Liver (tissue), 9 donors: ENCODE results near the gene BEND3. TPM values are rescaled to one million over a fixed set of nuclear protein-coding genes. Genes with fewer than 3 reads are reported as not detected.
"Not testable (repeated sequence)": the region's sequence is repeated elsewhere in the genome, so short reads cannot be mapped to it uniquely, and the experiment has no call there.

ENCODE experiments used
- DNase-seq: peaks from one replicate; pipeline ENCODE4 v3.0.0-alpha.2; 2017; ENCODE audit warnings: low spot score
- H3K27ac ChIP-seq, 2 donors: one replicate each; pipeline ENCODE4 v1.7.0; 2013; ENCODE audit warnings: inconsistent platforms in 2 of 2, low read length in 2 of 2, control low read depth in 1 of 2, low read depth in 1 of 2, mild to moderate bottlenecking in 1 of 2
- H3K27me3 ChIP-seq, 4 donors: one replicate each; pipeline versions ENCODE4 v1.6.1 to v1.7.0; 2013; ENCODE audit warnings: low read length in 3 of 4, inconsistent platforms in 1 of 4, mild to moderate bottlenecking in 1 of 4, moderate library complexity in 1 of 4; ENCODE audit not compliant: control insufficient read depth in 4 of 4, insufficient read depth in 4 of 4
- H3K36me3 ChIP-seq, 4 donors: one replicate each; pipeline versions ENCODE4 v1.6.1 to v1.7.0; 2013; ENCODE audit warnings: low read length in 3 of 4, mild to moderate bottlenecking in 3 of 4, low read depth in 1 of 4, moderate library complexity in 1 of 4; ENCODE audit not compliant: control insufficient read depth in 4 of 4, insufficient read depth in 3 of 4
- H3K4me1 ChIP-seq, 4 donors: one replicate each; pipeline versions ENCODE4 v1.6.1 to v1.7.0; 2013; ENCODE audit warnings: low read length in 3 of 4, mild to moderate bottlenecking in 3 of 4, moderate library complexity in 1 of 4; ENCODE audit not compliant: control insufficient read depth in 4 of 4, insufficient read depth in 4 of 4
- H3K4me3 ChIP-seq, 3 donors: one replicate each; pipeline versions ENCODE4 v1.6.1 to v1.7.0; 2013; ENCODE audit warnings: low read length in 3 of 3, control low read depth in 1 of 3, low read depth in 1 of 3, mild to moderate bottlenecking in 1 of 3
- H3K9ac ChIP-seq, 2 donors: one replicate each; pipeline ENCODE4 v1.7.0; 2013; ENCODE audit warnings: low read length in 2 of 2, mild to moderate bottlenecking in 2 of 2, moderate library complexity in 2 of 2, control low read depth in 1 of 2, low read depth in 1 of 2
- H3K9me3 ChIP-seq, 4 donors: one replicate each; pipeline versions ENCODE4 v1.6.1 to v1.7.0; 2013; ENCODE audit warnings: low read length in 3 of 4; ENCODE audit not compliant: control insufficient read depth in 4 of 4
- FOXA1 ChIP-seq: IDR thresholded peaks from 2 replicates; pipeline ENCODE4 v1.6.1; 2016; ENCODE audit warnings: antibody characterized with exemption
- FOXA2 ChIP-seq: IDR thresholded peaks from 2 replicates; pipeline ENCODE4 v1.6.1; 2016; ENCODE audit warnings: antibody characterized with exemption
- HNF4A ChIP-seq, 2 donors: conservative IDR thresholded peaks; 2 replicates each; pipeline ENCODE4 v1.6.1; 2016; ENCODE audit warnings: antibody characterized with exemption in 2 of 2, mild to moderate bottlenecking in 2 of 2
- JUND ChIP-seq, 2 donors: IDR thresholded peaks; 2 replicates each; pipeline ENCODE4 v1.6.1; 2016; ENCODE audit warnings: antibody characterized with exemption in 2 of 2
- NR2F2 ChIP-seq: IDR thresholded peaks from 2 replicates; pipeline ENCODE4 v1.6.1; 2016; ENCODE audit warnings: antibody characterized with exemption
- RXRA ChIP-seq, 2 donors: IDR thresholded peaks; 2 replicates each; pipeline ENCODE4 v1.6.1; 2017 to 2018; ENCODE audit warnings: antibody characterized with exemption in 2 of 2, mild to moderate bottlenecking in 1 of 2
- SP1 ChIP-seq: IDR thresholded peaks from 2 replicates; pipeline ENCODE4 v1.6.1; 2018; ENCODE audit warnings: antibody characterized with exemption, mild to moderate bottlenecking
- TAF1 ChIP-seq: conservative IDR thresholded peaks from 2 replicates; pipeline ENCODE4 v1.6.1; 2016; ENCODE audit warnings: antibody characterized with exemption, mild to moderate bottlenecking
- YY1 ChIP-seq: IDR thresholded peaks from 2 replicates; pipeline ENCODE4 v1.6.1; 2016; ENCODE audit warnings: antibody characterized with exemption, mild to moderate bottlenecking
- WGBS: extraction: QIAGEN DNeasy Blood & Tissue Kit; methylation state at CpG from one replicate; pipeline ENCODE4 v1.1.7; 2013; 5-methylcytosine and 5-hydroxymethylcytosine counted together
- polyA plus RNA-seq, 2 donors: library from polyadenylated mRNA; stranded (reverse) in 1 of 2; unstranded in 1 of 2; fragments of 200-250 nt in 1 of 2; fragments of >200 nt in 1 of 2; fragmentation: Nextera tagmentation in 1 of 2; extraction: Ambion mirVana in 1 of 2; gene quantifications; one replicate each; pipeline versions ENCODE4 v1.2.1 to v1.2.3, GENCODE V29; 2013 to 2015
- total RNA-seq, 2 donors: library from RNA; depleted of rRNA; stranded (reverse); fragments of >200 nt; gene quantifications; one replicate each; pipeline ENCODE4 v1.2.3, GENCODE V29; 2014
- TF ChIP-seq, protein P1 (sequence below): IDR thresholded peaks from 2 replicates; pipeline ENCODE4 v1.6.1; 2016; ENCODE audit warnings: antibody characterized with exemption
- TF ChIP-seq, protein P2 (sequence below): IDR thresholded peaks from 2 replicates; pipeline ENCODE4 v1.6.1; 2016; ENCODE audit warnings: antibody characterized with exemption
- TF ChIP-seq, protein P3 (sequence below): fragments of 150-350 bp; IDR thresholded peaks from 2 replicates; pipeline ENCODE4 v1.5.1; 2017; ENCODE audit warnings: improper control_type of control experiment, low read depth, low read length; ENCODE audit not compliant: missing input control
- TF ChIP-seq, protein P4 (sequence below): IDR thresholded peaks from 2 replicates; pipeline ENCODE4 v1.6.1; 2016; ENCODE audit warnings: antibody characterized with exemption
- donor health status: healthy.
- donor health status: healthy.
- donor health status: healthy.
- donor health status: healthy.
- donor health status: healthy.

The BEND3 gene
- total and polyA plus RNA-seq, 4 donors = 0.47 to 1.7 (median 1.2) TPM

DNA sequence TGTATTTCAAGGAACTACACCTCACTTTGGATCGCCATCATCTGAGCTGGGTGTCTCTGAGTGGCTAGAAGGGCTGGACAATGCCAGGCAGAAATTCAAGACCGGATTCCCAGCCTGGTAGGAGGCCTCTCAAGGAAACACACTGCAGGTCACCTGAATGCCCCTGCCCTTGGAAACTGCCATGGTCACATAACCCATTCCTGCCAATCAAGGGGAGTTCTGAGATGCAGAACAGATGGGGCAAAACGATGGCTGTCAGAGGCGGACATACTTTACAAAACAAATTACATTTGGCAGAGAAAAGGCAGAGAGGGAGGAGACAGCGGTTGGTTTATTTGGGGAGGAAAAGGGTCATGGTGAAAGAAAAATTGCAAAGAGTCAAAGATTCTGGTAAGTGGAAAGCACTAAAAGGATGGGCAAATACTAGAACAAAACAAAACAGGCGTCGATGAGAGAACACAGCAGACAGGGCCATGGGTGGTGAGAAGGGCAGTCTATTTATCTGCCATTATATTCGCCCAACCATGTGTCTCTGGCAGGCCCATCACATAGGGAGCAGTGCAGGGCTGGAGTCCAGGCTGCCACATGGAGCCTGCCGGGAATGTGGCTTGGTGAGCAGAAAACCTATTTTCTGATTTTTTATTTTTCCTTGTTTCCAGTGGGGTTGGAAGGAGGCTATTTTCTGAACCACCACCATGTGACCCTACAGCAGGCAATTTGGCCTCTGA lies 13.5 kb downstream of the BEND3 start:
- H3K27me3 ChIP-seq = no peaks in the 10 kb centered on the region
- no peak overlapping the region for H3K27ac ChIP-seq
- TF ChIP-seq FOXA1 (no peak), TAF1 (no peak), HNF4A (conservative IDR thresholded peaks at IDR 0.05) (no peak)
- TF ChIP-seq, protein P1, sequence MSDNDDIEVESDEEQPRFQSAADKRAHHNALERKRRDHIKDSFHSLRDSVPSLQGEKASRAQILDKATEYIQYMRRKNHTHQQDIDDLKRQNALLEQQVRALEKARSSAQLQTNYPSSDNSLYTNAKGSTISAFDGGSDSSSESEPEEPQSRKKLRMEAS = no peak
- TF ChIP-seq, protein P2, sequence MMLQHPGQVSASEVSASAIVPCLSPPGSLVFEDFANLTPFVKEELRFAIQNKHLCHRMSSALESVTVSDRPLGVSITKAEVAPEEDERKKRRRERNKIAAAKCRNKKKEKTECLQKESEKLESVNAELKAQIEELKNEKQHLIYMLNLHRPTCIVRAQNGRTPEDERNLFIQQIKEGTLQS = no peak
- no peaks in the 10 kb centered on the region for H3K36me3 ChIP-seq
- H3K9ac ChIP-seq = no peak overlapping the region
- no peaks in the 10 kb centered on the region for H3K4me1 ChIP-seq
- no peaks in the 10 kb centered on the region for H3K9me3 ChIP-seq
- no peak overlapping the region for H3K4me3 ChIP-seq
- WGBS = 92% methylated on average over 9 of the region's 9 CpGs
- DNase-seq = no peak

DNA sequence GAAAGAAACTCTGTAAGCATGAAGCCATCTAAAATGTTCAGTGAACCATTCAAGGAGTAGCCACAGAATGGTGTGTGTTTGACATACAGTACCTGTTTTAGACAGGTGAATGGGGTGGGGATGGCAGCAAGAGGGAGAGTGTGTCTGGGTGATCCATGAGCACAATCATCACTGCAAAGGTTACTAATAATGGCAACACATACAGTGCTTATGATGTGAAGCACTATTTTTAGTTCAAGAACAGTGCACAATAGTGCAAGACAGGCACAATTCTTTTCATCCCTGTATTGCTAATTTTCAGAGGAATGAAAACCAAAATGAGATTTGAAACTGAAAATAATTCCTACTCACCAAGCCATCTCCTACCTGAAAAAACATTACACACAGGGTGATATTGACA lies 14.1 kb downstream of the BEND3 start:
- H3K27me3 ChIP-seq = no peaks in the 10 kb centered on the region

DNA sequence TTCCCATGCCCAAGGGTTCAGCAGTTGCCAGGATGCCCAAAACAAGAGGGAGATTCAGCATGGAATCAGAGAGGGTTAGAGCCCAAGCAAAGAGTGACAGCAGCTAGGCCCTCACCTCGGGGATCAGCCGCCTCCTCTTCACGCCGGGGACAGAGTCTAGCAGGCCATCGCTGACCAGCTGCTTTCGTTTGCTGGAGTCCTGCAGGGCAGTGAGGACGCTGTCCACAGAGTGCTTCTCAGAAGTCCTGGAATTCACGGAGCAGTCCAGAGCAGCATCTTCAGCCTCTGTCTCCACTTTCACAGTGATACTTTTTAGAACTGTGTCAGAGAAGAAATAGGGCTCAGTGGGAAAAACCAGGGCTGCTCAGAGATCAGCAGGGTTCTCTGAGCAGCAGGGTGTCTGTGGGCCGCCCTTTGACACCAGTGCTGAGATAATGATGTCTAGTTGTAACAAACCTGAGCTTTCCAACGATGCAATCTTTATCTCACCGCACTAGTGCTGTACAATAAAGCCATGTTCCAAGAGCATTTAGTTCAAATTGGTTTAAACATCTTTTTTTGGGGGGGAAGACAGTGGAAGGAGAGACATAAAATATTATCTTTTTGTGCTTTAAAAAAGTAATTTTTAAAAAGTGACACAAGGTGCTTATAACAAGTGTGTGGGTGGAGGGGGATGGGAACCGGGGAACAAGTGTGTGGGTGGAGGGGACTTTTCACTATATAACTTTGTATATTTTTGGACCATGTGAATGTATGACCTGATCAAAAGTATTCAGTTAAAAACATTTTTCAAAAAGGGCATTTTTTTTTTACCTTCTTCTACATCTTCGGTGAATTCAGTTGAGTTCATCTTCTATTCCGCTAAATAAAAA lies 16.6 kb downstream of the BEND3 start:
- Histone ChIP-seq H3K4me1 (no peaks in the 10 kb centered on the region), H3K9me3 (no peaks in the 10 kb centered on the region), H3K9ac (no peak overlapping the region), H3K27me3 (no peaks in the 10 kb centered on the region), H3K4me3 (no peak overlapping the region), H3K27ac (no peak overlapping the region), H3K36me3 (no peaks in the 10 kb centered on the region)
- 89% methylated on average over 14 of the region's 14 CpGs for WGBS
- TF ChIP-seq JUND (IDR thresholded peaks at IDR 0.05) (no peak), FOXA1 (no peak), YY1 (no peak)
- TF ChIP-seq, protein P3, sequence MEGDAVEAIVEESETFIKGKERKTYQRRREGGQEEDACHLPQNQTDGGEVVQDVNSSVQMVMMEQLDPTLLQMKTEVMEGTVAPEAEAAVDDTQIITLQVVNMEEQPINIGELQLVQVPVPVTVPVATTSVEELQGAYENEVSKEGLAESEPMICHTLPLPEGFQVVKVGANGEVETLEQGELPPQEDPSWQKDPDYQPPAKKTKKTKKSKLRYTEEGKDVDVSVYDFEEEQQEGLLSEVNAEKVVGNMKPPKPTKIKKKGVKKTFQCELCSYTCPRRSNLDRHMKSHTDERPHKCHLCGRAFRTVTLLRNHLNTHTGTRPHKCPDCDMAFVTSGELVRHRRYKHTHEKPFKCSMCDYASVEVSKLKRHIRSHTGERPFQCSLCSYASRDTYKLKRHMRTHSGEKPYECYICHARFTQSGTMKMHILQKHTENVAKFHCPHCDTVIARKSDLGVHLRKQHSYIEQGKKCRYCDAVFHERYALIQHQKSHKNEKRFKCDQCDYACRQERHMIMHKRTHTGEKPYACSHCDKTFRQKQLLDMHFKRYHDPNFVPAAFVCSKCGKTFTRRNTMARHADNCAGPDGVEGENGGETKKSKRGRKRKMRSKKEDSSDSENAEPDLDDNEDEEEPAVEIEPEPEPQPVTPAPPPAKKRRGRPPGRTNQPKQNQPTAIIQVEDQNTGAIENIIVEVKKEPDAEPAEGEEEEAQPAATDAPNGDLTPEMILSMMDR = no peak
- TF ChIP-seq, protein P2 = no peak
- TF ChIP-seq, protein P4, sequence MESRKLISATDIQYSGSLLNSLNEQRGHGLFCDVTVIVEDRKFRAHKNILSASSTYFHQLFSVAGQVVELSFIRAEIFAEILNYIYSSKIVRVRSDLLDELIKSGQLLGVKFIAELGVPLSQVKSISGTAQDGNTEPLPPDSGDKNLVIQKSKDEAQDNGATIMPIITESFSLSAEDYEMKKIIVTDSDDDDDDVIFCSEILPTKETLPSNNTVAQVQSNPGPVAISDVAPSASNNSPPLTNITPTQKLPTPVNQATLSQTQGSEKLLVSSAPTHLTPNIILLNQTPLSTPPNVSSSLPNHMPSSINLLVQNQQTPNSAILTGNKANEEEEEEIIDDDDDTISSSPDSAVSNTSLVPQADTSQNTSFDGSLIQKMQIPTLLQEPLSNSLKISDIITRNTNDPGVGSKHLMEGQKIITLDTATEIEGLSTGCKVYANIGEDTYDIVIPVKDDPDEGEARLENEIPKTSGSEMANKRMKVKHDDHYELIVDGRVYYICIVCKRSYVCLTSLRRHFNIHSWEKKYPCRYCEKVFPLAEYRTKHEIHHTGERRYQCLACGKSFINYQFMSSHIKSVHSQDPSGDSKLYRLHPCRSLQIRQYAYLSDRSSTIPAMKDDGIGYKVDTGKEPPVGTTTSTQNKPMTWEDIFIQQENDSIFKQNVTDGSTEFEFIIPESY = no peak
- TF ChIP-seq, protein P1 = no peak
- DNase-seq = no peak

More for the DNA sequence above, 14.1 kb downstream of the BEND3 start:
- Histone ChIP-seq H3K27ac (no peak overlapping the region), H3K36me3 (no peaks in the 10 kb centered on the region), H3K4me1 (no peaks in the 10 kb centered on the region), H3K9ac (no peak overlapping the region), H3K9me3 (no peaks in the 10 kb centered on the region), H3K4me3 (no peak overlapping the region)
- no peak for DNase-seq
- TF ChIP-seq, protein P4 = no peak
- no peak for TF ChIP-seq YY1
- no peak for TF ChIP-seq JUND (IDR thresholded peaks at IDR 0.05)
- no peak for TF ChIP-seq SP1
- TF ChIP-seq, protein P1 = no peak
- TF ChIP-seq FOXA2 = no peak
- TF ChIP-seq, protein P2 = no peak
- TF ChIP-seq NR2F2 = no peak
- no peak for TF ChIP-seq TAF1
- TF ChIP-seq FOXA1 = no peak
- no peak for TF ChIP-seq RXRA (IDR thresholded peaks at IDR 0.05)

DNA sequence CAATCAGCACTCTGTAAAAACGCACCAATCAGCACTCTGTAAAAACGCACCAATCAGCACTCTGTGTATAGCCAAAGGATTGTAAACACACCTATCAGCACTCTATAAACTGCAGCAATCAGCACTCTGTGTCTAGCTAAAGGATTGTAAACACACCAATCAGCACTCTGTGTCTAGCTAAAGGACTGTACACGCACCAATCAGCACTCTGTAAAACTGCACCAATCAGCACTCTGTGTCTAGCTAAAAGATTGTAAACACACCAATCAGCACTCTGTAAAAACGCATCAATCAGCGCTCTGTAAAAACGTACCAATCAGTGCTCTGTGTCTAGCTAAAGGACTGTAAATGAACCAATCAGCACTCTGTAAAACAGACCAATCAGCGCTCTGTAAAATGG lies 30.9 kb downstream of the BEND3 start:
- H3K27me3 ChIP-seq, H3K36me3 ChIP-seq, H3K9me3 ChIP-seq, DNase-seq, H3K9ac ChIP-seq, H3K27ac ChIP-seq, H3K4me1 ChIP-seq, H3K4me3 ChIP-seq: not testable (repeated sequence)
- WGBS = 98% methylated on average over 7 of the region's 7 CpGs
